ENCODE measurements around the gene UBD.

DNA sequence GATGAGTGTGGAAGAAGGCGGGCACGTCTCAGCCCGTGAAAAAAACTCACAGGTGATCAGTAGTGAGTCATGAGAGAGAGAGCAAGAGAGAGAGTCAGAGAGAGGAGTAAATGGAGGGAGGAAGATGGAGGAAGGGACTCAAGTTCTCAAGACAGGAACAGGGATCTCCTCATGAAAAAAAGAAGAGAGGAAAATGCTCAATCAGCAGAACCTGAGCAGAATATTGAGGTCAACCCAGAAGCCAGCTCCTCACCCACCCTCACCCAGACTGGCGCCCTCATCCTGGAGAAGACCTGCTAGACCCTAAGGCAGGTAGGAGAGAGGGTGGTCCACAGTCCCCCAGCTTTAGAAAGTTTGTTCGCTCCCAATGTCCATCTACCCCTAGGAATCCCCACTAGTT is 4.8 kb downstream of the UBD start:
- TF ChIP-seq, protein P1, sequence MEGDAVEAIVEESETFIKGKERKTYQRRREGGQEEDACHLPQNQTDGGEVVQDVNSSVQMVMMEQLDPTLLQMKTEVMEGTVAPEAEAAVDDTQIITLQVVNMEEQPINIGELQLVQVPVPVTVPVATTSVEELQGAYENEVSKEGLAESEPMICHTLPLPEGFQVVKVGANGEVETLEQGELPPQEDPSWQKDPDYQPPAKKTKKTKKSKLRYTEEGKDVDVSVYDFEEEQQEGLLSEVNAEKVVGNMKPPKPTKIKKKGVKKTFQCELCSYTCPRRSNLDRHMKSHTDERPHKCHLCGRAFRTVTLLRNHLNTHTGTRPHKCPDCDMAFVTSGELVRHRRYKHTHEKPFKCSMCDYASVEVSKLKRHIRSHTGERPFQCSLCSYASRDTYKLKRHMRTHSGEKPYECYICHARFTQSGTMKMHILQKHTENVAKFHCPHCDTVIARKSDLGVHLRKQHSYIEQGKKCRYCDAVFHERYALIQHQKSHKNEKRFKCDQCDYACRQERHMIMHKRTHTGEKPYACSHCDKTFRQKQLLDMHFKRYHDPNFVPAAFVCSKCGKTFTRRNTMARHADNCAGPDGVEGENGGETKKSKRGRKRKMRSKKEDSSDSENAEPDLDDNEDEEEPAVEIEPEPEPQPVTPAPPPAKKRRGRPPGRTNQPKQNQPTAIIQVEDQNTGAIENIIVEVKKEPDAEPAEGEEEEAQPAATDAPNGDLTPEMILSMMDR (IDR thresholded peaks at IDR 0.05 in 4 of 5, conservative IDR thresholded peaks at IDR 0.05 in 1 of 5) = no peak
- no peak for TF ChIP-seq POLR2A (IDR thresholded peaks at IDR 0.05)
